NK-92 treated with Interleukin-12 subunit alpha and Interleukin-12 subunit beta, amount 100 ng/mL, for 24 hours (cell line): Measurements from ENCODE around the gene WNT10A.
A peak's percentile ranks its signal among the peaks of the same experiment; 100 is the strongest.
"Not testable (repeated sequence)": the region's sequence is repeated elsewhere in the genome, so short reads cannot be mapped to it uniquely, and the experiment has no call there.

Experiments
- DNase-seq: peaks from one replicate; lab custom pipeline; 2025; lab: John Stamatoyannopoulos, UW

WNT10A gene

DNA sequence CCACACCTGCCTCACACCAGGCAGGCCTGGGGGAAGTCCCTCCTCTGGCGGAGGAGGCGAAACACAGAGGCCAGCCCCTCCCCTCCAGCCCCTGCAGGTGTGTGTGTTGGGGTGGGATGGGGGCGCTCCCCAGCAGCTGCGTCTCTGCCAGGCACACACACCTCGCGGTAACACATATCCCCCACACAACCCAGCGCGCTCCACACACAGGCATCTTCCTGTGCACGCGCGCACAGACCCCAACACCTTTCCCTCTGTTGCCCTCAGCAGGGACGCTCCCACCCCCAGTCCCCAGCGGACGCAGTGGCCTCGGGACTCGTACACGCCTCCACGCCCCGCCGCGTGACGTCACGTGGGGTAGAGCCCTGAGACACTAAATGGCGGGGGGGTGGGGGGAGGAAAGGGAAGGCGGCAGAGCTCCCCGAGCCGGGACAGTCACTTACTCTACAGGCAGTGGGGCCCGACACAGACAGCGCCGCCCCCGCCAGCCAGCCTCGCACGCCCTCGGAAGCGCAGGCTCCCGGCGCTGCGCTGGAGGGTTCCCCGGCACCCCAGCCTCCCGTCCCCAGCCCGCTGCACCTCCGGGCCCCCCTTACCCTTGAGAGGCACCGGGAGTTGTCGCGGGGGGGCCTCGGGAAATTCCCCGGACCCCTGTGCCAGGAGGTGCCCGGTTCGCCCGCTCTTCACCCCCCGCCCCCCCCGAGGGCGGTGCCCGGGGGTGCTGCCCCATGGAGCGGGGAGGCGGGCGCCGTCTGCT lies at the start of gene WNT10A:
WNT10A (plus strand) TSS at position 751 of the 757 bp plus-strand sequence. CDS start 144 bp downstream, outside the sequence.
- DNase-seq = no peak

DNA sequence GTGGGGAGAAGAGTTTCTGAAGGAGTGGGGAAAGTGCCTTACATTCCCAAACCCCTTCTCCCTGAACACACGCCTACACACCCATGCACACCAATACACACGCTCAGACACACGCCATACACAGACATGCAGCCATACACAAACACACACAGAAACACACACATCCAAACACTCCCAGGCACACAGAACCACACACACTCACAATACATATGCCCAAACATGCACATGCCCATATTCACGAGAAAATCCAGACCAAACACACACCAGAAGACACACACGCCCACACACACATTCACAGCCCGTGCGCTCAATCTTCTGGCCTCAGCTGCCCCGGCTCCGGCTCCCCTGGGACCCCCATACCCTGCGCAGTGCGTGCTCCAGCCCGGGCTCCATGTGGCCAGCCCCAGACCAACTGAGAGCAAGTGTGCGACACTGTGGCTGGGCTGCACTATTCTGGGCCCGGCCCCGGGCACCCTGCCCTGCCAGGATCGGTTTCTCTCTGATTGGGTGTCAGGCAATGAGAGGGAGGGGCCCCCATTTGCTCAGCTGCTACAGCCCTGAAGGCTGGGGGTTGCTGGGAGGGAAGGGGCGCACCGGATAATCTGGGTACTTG lies 49.2 kb upstream of the WNT10A start, which contains the start of gene PRKAG3:
PRKAG3 (minus strand) TSS at position 426 of the 613 bp plus-strand sequence.
- DNase-seq = no peak

DNA sequence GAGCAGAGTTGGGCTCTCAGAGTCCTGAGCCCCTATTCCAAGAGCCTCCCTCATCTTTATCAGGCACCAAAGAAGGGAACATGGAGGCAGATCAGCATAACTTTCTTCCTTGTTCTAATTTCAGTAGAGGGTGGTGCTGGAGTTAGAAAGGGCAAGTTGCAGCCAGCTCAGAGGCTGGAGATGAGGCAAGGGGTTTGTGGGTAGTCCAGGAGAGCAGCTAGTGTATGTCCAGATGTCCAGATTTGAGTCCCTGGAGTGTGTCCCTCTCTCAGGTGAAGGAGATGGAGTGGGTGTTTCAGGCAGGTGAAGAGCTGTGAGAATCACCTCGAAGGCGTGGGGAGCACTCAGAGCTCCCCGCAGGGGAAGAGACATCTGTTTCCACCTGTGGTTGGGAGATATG lies 48.6 kb upstream of the WNT10A start:
- DNase-seq = no peak

DNA sequence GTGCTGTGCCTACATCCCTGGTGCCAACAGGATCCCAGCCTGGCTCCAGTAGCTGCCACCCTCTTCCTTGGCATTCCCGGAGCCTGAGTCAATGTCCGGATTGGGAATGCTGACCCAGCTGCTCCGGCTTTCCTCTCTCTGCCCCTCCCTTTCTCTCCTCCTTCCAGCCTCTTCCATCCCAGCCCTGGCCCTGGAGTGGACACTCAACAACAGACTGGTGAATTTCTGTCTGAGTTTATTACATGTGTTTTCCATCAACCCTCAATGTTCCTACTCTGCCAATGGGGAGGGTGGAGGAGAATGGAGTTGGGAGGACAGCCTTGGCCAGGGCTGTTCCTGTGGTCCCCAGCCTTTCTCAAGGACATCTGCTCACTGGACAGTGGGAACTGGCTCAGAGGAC lies 48.1 kb upstream of the WNT10A start:
- DNase-seq = no peak

DNA sequence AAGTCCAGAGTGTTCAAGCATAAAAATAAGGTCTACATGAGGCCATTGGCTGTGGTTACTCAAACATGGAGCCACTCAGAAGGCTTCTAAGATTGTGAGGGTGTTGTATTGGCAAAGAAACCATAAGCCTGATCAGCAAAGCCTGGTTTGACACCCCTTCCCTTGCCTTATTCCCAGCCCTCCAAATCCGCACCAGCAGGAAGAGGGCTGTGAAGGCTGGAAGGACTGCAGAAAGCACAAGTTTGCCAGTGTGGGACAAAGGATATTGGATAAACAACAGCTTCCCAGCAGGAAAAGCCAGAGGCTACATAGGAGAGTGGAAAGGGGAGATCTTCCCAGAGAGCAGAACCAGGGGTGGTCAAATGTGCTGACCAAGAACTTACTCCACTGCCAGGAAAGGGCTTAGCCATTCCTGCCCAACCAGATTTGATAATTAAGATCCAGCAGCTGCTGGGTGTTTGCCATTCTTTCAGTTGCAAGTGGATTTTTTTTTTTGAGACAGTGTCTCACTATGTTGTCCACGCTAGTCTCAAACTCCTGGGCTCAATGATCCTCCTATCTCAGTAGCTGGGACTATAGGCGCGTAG lies 47.5 kb upstream of the WNT10A start:
- no peak for DNase-seq

DNA sequence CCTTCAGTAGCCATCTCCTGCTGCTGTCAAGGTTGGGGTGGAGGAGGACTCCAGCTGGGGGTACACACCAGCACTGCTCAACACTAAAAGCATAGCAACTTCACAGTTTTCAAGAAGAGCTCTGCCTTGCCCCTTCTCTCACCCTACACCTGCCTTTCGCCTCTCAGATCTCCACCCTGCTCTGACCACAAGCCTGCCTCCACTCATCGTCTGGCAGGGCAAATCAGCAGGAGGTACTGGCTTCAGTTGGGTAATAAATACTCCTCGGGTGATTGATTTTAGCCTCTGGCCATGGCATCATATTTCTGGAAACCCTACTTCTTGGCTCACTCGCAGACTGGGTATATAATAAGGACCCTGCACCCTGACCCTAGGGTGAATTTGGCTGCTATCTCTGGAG lies 46.0 kb upstream of the WNT10A start:
- no peak for DNase-seq

DNA sequence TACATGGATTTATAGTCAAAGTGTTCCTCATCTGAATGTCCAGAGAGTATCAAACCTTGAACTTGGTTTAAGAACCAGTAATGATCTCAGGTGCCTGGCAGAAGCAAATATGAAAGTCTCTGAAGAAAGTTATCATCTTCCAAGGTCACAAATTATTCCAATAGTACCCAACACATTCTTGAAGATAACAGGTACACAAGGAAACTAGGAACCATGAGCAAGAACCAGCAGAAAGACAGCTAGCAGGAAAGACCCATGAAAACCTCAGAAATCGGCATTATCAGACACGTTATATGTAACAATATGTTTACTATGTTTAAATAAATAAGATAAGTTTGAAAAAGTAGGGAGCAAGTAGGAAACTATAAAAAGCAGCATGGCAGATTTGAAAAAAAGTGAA lies 43.2 kb upstream of the WNT10A start:
- DNase-seq = no peak

DNA sequence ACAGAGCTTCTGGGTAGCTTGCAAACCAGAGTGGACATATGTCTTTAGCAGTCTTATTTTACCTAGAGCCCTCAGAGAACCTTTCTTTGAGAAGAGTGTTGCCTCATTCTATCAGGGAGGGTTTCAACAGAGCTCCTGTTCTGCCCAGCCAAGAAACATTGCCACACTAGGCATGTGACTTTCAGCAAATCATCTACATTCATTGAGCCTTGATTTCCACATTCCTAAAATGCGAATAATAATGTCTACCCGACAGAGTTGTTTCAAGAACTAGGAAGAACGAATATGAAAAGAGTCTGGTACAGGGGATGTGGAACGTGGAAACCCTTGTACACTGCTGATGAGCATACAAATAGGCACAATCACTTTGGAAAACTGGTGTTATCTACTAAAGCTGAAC lies 41.2 kb upstream of the WNT10A start:
- no peak for DNase-seq

DNA sequence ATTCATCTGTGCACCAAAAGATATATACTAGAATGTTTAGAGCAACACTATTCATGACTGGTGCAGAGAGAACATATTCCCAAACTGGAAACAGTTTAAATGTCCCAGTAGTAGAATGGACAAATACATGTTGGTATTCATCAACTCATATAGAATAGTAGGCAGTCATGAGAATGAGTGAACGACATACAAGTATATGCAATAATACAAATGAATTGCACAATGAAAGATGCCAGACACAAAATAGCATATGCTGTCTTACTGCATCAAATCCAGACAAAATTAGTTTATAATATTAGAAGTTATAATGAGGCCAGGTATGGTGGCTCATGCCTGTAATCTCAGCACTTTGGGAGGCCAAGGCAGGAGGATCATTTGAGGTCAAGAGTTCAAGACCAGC lies 40.8 kb upstream of the WNT10A start:
- no peak for DNase-seq

DNA sequence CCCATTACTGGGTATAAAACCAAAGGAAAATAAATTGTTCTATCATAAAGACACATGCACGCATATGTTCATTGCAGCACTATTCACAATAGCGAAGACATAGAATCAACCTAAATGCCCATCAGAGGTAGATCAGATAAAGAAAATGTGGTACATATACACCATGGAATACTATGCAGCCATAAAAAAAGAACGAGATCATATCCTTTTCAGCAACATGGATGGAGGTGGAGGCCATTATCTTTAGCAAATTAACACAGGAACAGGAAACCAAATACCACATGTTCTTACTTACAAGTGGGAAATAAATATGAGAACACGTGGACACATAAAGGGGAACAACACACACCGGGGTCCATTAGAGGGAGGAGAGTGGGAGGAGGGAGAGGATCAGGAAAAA lies 36.3 kb upstream of the WNT10A start:
- DNase-seq = not testable (repeated sequence)

DNA sequence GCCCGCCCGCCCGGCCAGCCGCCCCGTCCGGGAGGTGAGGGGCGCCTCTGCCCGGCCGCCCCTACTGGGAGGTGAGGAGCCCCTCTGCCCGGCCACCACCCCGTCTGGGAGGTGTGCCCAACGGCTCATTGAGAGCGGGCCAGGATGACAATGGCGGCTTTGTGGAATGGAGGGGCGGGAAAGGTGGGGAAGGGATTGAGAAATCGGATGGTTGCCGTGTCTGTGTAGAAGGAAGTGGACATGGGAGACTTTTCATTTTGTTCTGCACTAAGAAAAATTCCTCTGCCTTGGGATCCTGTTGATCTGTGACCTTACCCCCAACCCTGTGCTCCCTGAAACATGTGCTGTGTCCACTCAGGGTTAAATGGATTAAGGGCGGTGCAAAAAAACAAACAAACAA lies 33.7 kb upstream of the WNT10A start:
- DNase-seq = not testable (repeated sequence)

DNA sequence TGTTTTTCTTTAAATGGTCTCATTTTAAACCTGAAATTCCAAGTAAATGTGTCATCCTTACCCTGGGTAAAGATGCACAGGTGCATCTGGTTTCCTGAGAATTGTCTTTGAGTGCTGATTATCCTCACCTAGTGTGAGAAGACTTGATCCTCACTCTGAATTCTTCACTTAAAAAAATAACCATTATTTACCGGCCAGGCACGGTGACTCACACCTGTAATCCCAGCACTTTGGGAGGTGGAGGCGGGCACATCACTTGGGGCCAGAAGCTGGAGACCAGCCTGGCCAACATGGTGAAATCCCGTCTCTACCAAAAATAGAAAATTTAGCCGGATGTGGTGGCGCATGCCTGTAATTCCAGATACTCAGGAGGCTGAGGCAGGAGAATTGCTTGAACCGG lies 30.9 kb upstream of the WNT10A start:
- no peak for DNase-seq

DNA sequence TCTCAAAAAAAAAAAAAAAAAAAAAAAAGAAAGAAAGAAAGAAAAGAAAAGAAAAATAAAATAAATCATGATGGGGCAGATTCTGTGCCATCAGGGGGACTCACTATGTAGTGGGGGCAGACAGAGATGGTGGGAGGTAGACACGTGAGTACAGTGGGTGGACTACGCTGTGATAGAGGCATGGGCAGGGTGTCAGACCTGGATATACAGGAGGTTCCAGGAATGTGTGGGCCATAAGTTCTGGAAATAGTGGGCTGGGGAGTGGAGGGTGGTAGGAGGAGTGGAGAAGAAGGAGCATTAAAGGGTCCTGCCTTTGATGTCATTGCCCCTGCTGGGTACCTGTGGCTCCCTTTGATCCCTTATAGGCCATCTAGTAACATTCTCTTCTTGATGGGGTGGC lies 29.9 kb upstream of the WNT10A start:
- no peak for DNase-seq

DNA sequence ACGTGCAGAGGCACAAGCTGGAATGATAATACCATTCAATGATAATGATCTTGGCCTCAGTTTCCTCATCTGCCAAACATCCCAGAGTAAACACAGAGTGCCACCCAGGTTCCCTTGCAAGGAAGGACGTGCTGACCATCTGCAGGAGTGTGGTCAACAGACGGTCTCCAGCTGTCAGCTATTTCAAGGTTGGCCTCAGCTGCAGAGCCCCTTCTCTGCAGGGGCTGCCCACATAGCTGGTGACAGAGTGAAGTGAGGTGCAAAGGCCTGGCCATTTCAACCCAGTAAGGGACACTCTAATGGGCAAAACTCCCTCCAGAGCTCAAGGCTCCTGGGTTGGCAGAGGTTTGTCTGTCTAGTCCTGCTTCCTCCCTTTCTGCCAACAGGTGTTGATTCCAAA lies 29.4 kb upstream of the WNT10A start:
- no peak for DNase-seq

DNA sequence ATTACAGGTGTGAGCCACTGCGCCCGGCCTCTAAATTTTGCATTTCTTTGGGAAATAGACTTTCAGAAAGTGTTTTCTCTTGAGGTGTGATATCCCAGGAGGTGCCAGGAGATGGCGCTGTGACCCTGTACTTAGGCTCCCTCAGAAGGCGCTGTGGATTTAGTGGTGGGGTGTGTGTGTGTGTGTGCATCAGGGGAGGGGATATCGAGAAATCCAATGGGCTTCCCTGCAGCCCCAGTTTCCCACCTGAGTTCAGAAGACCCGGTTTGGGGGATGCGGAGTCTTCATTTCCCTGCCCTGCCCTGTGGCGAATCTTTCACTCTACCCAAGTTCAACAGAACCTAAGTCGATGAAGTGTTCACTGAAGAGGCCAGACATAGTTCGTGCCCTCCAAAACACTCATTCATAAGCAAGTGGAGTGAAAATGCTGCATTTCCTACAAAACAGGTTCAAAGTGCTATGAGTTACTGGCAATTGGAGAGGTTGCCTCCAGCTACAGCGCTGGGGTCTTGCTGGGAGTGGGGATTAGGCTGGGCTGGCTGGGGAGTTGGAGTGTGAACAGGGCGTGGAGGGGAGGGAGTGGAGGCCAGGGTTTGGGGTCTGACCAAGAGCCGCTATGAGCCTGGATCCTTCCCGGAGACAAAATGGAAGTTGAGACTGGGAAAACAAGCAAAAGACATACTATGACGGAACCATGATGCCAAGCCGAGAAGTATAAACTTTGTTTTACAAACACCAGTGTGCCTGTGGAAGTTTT lies 27.6 kb upstream of the WNT10A start:
- DNase-seq = peak; percentile 11

DNA sequence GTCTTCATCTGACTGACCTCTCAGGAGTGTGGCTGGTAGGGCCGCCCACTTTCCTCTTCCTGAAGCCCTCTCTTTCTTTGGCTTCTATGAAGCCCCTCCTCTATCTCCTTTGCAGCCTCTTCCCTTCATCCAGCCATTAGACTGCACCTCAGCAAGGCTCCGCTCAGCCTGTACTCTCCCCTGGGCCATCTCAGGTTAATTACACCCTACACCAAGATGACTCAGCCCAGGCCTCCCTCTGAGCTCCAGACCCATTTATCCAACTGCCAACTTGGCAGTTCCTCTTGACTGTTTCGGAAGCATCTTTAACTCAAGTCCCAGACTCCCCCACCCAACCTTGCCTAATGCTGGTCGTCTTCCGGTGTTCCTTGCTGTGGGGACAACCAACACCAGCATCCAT lies 26.9 kb upstream of the WNT10A start:
- DNase-seq = no peak

DNA sequence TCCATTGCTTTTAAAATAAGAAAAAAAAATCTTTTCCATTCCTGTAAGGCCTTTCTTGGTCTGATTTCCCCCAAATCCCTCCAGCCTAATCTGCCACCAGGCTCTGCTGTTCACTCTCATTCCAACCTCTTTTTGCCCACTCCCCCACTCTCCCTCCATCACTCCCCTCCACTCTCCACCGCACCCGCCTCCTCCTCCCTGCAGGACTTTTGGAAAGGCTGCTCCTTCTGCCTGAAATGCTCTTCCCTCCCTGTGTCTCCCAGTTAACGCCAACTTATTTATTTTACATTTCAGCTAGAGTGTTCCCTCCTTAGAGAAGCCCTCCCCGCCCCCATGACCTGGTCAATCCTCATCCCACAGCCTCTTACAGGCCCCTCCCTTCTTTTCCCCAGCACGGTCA lies 25.8 kb upstream of the WNT10A start:
- DNase-seq = no peak

DNA sequence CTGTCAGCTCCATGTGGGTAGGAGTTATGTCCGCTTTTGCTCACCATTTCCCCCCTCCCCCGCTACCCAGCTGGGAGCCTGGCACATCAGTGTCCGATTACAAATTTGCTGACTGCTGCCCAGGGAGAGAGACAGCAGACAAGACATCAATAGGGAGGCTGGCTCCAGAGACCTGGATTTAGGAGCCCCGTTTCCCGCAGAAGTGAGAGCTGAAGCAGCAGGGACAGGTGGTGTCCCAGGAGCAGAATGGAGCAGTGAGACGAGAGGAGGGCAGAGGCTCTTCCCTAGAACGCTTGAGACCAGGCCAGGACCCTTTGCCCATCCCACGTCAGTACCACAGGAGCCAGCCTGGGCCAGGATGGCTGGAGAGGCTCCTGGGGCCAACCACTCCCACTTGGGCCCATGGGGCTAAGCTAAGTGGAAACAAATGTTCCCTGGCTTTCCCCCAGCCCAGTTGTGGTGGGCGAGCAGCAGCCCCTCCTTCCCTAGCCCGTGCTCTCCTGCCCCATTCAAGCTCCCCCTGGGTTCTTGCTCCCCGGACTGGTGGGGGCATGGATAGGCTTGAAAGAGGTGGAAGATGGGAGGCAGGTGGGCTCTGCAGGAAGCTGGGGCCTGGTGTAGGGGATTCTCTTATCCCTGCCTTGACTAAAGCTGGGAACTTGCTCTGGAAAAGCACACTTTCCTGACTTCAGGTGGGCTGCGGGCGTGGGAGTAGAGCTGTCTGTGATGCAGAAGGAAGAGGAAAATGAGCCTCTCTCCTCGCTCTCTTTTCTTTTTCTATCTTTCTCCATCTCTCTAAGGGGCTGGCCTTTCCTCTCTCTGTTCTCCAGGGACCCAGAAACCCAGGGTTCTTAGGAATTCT lies 25.1 kb upstream of the WNT10A start:
- DNase-seq = no peak

DNA sequence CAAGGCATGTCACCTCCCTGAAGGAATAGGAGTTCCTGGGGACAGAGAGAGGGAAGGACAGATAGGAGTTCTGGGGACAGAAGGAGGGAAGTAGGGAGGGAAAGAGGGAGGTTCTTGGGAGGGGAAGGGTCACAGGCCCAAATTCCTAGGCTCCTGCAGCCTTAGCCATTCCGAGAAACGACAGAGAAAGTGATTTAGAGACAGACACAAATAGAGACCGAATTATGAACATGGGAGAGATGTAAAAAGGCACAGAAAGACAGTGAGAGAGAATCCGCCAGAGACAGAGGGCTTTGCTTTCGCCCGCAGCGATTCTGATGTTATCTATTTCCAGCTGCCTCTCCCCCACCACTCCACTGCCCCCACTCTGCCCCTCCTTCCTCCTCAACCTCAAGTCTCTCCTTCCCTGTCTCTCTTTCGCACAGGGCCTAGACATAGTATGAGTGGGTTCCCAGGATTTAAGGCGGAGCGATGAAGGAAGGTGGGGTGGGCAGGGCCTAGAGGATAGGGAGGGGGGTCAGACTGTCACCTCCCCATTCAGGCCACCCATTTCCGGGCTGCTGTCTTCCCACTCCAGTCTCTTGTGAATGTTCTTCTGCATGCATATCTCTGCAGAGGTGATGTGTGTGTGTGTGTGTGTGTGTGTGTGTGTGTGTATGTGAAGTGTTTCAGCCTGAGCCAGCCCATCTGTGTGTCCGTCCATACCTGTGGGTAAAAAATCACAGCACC lies 24.3 kb upstream of the WNT10A start:
- no peak for DNase-seq

DNA sequence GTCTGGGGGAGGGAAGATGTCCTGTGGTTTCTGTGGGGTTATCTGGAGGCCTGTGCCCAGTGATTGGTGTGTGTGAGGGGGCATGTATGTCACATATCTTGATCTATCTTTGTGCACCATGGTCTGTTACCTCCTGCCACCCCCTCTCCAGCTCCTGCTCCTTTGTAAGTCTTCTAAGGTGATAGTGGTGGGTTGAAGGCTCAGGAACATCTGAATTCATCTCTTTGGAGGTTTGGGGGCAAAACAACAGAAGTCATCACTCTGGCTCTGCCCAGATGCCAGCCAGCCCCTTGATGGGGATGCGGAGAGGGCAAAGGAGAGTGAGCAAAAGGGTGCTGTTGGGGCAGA lies 23.8 kb upstream of the WNT10A start:
- DNase-seq = no peak
